Measurements from ENCODE around the gene CDKAL1.

DNA sequence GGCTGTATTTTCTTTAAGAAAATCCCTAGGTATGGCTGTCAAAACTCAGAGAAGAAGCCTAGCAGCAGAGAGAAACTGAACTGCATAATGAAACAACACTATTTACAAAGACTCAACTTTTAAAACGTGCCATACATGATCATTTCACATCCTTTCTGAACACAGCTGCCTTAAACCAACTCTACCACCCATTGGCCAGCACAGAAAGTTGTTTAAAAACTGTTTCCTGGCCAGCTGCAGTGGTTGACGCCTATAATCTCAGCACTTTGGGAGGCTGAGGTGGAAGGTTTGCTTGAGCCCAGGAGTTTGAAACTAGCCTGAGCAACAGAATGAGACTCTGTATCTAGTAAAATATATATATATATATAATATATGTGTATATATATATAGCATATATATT lies 722.9 kb downstream of the CDKAL1 start:
- no peak for TF ChIP-seq POLR2AphosphoS5 (IDR thresholded peaks at IDR 0.05; ENCODE audit: low read depth, low read length)
- TF ChIP-seq TAF1 (IDR thresholded peaks at IDR 0.05; ENCODE audit: borderline replicate concordance, insufficient read depth, low read length), result no peak
